HG02884 (cell line): ENCODE data around the gene HNRNPM.
"Not testable (repeated sequence)": the region's sequence is repeated elsewhere in the genome, so short reads cannot be mapped to it uniquely, and the experiment has no call there.

Experiments used
- ATAC-seq: cut with Tn5 transposase; IDR thresholded peaks from one replicate; pipeline ENCODE4 v1.9.1; 2021; ENCODE audit warnings: mild to moderate bottlenecking, moderate library complexity; ENCODE audit not compliant: unreplicated experiment

HNRNPM gene

GRCh38 chr19:8423817-8424223 lies 21.0 kb upstream of the HNRNPM start:
- no peak for ATAC-seq

- not testable (repeated sequence) for ATAC-seq
Measured at GRCh38 chr19:8425331-8425730, 19.4 kb upstream of the HNRNPM start.

GRCh38 chr19:8426283-8426682 lies 18.5 kb upstream of the HNRNPM start:
- no peak for ATAC-seq

GRCh38 chr19:8429044-8429443 lies 15.7 kb upstream of the HNRNPM start:
- ATAC-seq, result no peak

- ATAC-seq, result no peak
Measured at GRCh38 chr19:8429826-8430225, 14.9 kb upstream of the HNRNPM start.

- ATAC-seq, result no peak
Measured at GRCh38 chr19:8430650-8431049, 14.1 kb upstream of the HNRNPM start.

- no peak for ATAC-seq
Measured at GRCh38 chr19:8438236-8438635, 6.5 kb upstream of the HNRNPM start.

GRCh38 chr19:8441725-8442544 lies 2.8 kb upstream of the HNRNPM start:
- no peak for ATAC-seq

- ATAC-seq, result not testable (repeated sequence)
Measured at GRCh38 chr19:8444140-8444676, 567 bp upstream of the HNRNPM start.

GRCh38 chr19:8445488-8446001 lies 770 bp downstream of the HNRNPM start:
- ATAC-seq, result no peak

GRCh38 chr19:8446061-8446709 lies 1.4 kb downstream of the HNRNPM start:
- ATAC-seq, result no peak

GRCh38 chr19:8449830-8450229 lies 5.1 kb downstream of the HNRNPM start:
- no peak for ATAC-seq

- ATAC-seq, result no peak
Measured at GRCh38 chr19:8451377-8451776, 6.6 kb downstream of the HNRNPM start.

- ATAC-seq, result no peak
Measured at GRCh38 chr19:8451885-8452284, 7.1 kb downstream of the HNRNPM start.

- ATAC-seq, result no peak
Measured at GRCh38 chr19:8452446-8453123, 7.8 kb downstream of the HNRNPM start.

- ATAC-seq, result no peak
Measured at GRCh38 chr19:8453616-8454015, 8.8 kb downstream of the HNRNPM start.

GRCh38 chr19:8454218-8454617 lies 9.4 kb downstream of the HNRNPM start:
- ATAC-seq, result no peak

GRCh38 chr19:8455018-8455417 lies 10.2 kb downstream of the HNRNPM start:
- no peak for ATAC-seq

- ATAC-seq, result no peak
Measured at GRCh38 chr19:8456064-8456463, 11.3 kb downstream of the HNRNPM start.

GRCh38 chr19:8457209-8457608 lies 12.4 kb downstream of the HNRNPM start:
- ATAC-seq, result no peak

GRCh38 chr19:8457827-8458226 lies 13.1 kb downstream of the HNRNPM start:
- ATAC-seq, result no peak
